ENCODE results near the gene NRIP1. TPM values are rescaled to one million over a fixed set of nuclear protein-coding genes. Genes with fewer than 3 reads are reported as not detected.

The NRIP1 gene
- polyA plus RNA-seq, 3 donors = 4.3 to 28.2 (median 23.5) TPM

DNA sequence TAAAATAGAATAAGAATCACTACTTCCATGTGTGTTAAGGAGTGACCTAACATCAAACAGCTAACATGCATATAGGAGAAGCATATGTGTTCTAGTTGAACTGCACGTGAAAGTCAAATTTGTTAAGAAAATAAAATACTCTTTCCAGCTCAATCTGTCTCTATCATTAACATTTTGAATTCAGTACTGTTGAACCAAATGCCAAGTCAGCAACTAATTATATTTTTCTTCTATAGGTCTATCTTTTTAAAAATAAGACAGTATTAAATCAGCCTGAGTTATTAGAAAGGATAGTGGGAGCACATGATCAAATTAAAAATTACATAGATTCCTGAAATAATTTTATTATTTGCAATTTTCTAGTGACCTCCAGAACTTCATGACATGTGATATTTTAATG lies 141.8 kb downstream of the NRIP1 start:
- no peaks in the 10 kb centered on the region for H3K27me3 Mint-ChIP-seq (ENCODE audit: low read depth in 3 of 3)
- no CpG with 5 or more reads among the region's 1 CpG for WGBS (ENCODE audit: insufficient coverage)

GRCh38 chr21:14918527-14918926 lies 146.3 kb downstream of the NRIP1 start:
- Histone ChIP-seq H2AFZ (ENCODE audit: insufficient read depth, low read depth, low read length, poor library complexity, severe bottlenecking) (no peak overlapping the region), H4K20me1 (ENCODE audit: insufficient read depth, low read length) (no peaks in the 10 kb centered on the region), H3K4me3 (replicated peaks in 1 of 3; ENCODE audit: low read depth in 2 of 3, low read length in 3 of 3) (no peak overlapping the region), H3K27ac (ENCODE audit: low read depth in 1 of 2, low read length in 2 of 2) (no peak overlapping the region), H3K9ac (ENCODE audit: insufficient read depth, low read length, poor library complexity, severe bottlenecking) (no peak overlapping the region), H3K9me3 (replicated peaks in 1 of 2; ENCODE audit: control insufficient read depth in 1 of 2, insufficient read depth in 1 of 2, low read length in 2 of 2) (no peaks in the 10 kb centered on the region), H3K36me3 (replicated peaks in 1 of 2; ENCODE audit: control insufficient read depth in 1 of 2, insufficient read depth in 2 of 2, low read length in 2 of 2) (no peaks in the 10 kb centered on the region), H3K4me2 (replicated peaks; ENCODE audit: extremely low read depth, low read length, poor library complexity, severe bottlenecking) (no peak overlapping the region), H3K79me2 (ENCODE audit: insufficient read depth, low read length) (no peaks in the 10 kb centered on the region), H3K4me1 (ENCODE audit: control insufficient read depth in 1 of 2, insufficient read depth in 2 of 2, low read length in 2 of 2) (no peaks in the 10 kb centered on the region), H3K27me3 (ENCODE audit: control insufficient read depth in 2 of 2, insufficient read depth in 2 of 2, low read length in 2 of 2) (no peaks in the 10 kb centered on the region)
- intact Hi-C loops (cut with micrococcal nuclease) = no loop called here
- no peak for DNase-seq
- WGBS (ENCODE audit: insufficient coverage) = 100% methylated on average over 3 of the region's 5 CpGs
- Mint-ChIP-seq H3K4me1 (no peaks in the 10 kb centered on the region), H3K4me3 (no peak overlapping the region), H3K27ac (no peak overlapping the region), H3K27me3 (ENCODE audit: low read depth in 3 of 3) (no peaks in the 10 kb centered on the region), H3K9me3 (peaks cover 0 to 5% (median 0%) of the 10 kb centered on the region in 7 donors), H3K36me3 (no peaks in the 10 kb centered on the region)
- no peak for TF ChIP-seq CTCF (IDR thresholded peaks at IDR 0.05)

More for the DNA sequence above, 141.8 kb downstream of the NRIP1 start:
- intact Hi-C loops (cut with micrococcal nuclease) = no loop called here
- H3K36me3 Mint-ChIP-seq = no peaks in the 10 kb centered on the region
- H3K4me1 ChIP-seq (ENCODE audit: control insufficient read depth in 1 of 2, insufficient read depth in 2 of 2, low read length in 2 of 2) = no peaks in the 10 kb centered on the region
- peaks cover 0 to 9% (median 3%) of the 10 kb centered on the region in 7 donors for H3K9me3 Mint-ChIP-seq
- no peaks in the 10 kb centered on the region for H3K9me3 ChIP-seq (replicated peaks in 1 of 2; ENCODE audit: control insufficient read depth in 1 of 2, insufficient read depth in 1 of 2, low read length in 2 of 2)
- no peak overlapping the region for H3K4me2 ChIP-seq (replicated peaks; ENCODE audit: extremely low read depth, low read length, poor library complexity, severe bottlenecking)
- H3K4me3 ChIP-seq (replicated peaks in 1 of 3; ENCODE audit: low read depth in 2 of 3, low read length in 3 of 3) = no peak overlapping the region
- no peak for DNase-seq
- H3K27me3 ChIP-seq (ENCODE audit: control insufficient read depth in 2 of 2, insufficient read depth in 2 of 2, low read length in 2 of 2) = no peaks in the 10 kb centered on the region
- no peaks in the 10 kb centered on the region for H4K20me1 ChIP-seq (ENCODE audit: insufficient read depth, low read length)
- no peak overlapping the region for H3K27ac ChIP-seq (ENCODE audit: low read depth in 1 of 2, low read length in 2 of 2)
- no peak overlapping the region for H3K9ac ChIP-seq (ENCODE audit: insufficient read depth, low read length, poor library complexity, severe bottlenecking)
- TF ChIP-seq CTCF (IDR thresholded peaks at IDR 0.05) = no peak
- H3K79me2 ChIP-seq (ENCODE audit: insufficient read depth, low read length) = no peaks in the 10 kb centered on the region
- no peak overlapping the region for H3K4me3 Mint-ChIP-seq
- H3K4me1 Mint-ChIP-seq = no peaks in the 10 kb centered on the region
- no peak overlapping the region for H3K27ac Mint-ChIP-seq
- H3K36me3 ChIP-seq (replicated peaks in 1 of 2; ENCODE audit: control insufficient read depth in 1 of 2, insufficient read depth in 2 of 2, low read length in 2 of 2) = no peaks in the 10 kb centered on the region
- no peak overlapping the region for H2AFZ ChIP-seq (ENCODE audit: insufficient read depth, low read depth, low read length, poor library complexity, severe bottlenecking)

Data from CD14-positive monocyte (primary cell).